ENCODE results near the gene UBE2L6.

The UBE2L6 gene

GRCh38 chr11:57527056-57527631, 40.3 kb downstream of the UBE2L6 start:
- DNase-seq: peak; percentile 54

GRCh38 chr11:57523419-57523818, 44.1 kb downstream of the UBE2L6 start:
- no peak for DNase-seq

GRCh38 chr11:57521116-57521515, 46.4 kb downstream of the UBE2L6 start:
- DNase-seq: no peak

- DNase-seq: no peak
Observed at GRCh38 chr11:57516061-57516443, 51.4 kb downstream of the UBE2L6 start.

GRCh38 chr11:57515332-57516060, 52.0 kb downstream of the UBE2L6 start, which contains the start of gene SLC43A1:
Gene SLC43A1 (minus strand): TSS chr11:57515702. CDS start chr11:57514111, 1,591 bp downstream.
- peak; percentile 12 for DNase-seq

- DNase-seq: peak; percentile 22
Observed at GRCh38 chr11:57514538-57515331, 52.7 kb downstream of the UBE2L6 start.

- peak; percentile 60 for DNase-seq
Observed at GRCh38 chr11:57513911-57514537, 53.4 kb downstream of the UBE2L6 start.

GRCh38 chr11:57513452-57513795, 54.0 kb downstream of the UBE2L6 start:
- no peak for DNase-seq

GRCh38 chr11:57512646-57513451, 54.6 kb downstream of the UBE2L6 start:
- DNase-seq: no peak

GRCh38 chr11:57511741-57512430, 55.6 kb downstream of the UBE2L6 start:
- DNase-seq: no peak

- no peak for DNase-seq
Observed at GRCh38 chr11:57508341-57509170, 58.9 kb downstream of the UBE2L6 start.

- no peak for DNase-seq
Observed at GRCh38 chr11:57506522-57506921, 61.0 kb downstream of the UBE2L6 start.

GRCh38 chr11:57504511-57504910, 63.0 kb downstream of the UBE2L6 start:
- no peak for DNase-seq

- no peak for DNase-seq
Observed at GRCh38 chr11:57502870-57503269, 64.6 kb downstream of the UBE2L6 start.

GRCh38 chr11:57502376-57502775, 65.1 kb downstream of the UBE2L6 start:
- DNase-seq: no peak

- no peak for DNase-seq
Observed at GRCh38 chr11:57501953-57502352, 65.5 kb downstream of the UBE2L6 start.

Data from COR-L47 (cell line).